Renal cortex interstitium (tissue), 11 donors: ENCODE data around the gene ZBTB45. TPM values are rescaled to one million over a fixed set of nuclear protein-coding genes. Genes with fewer than 3 reads are reported as not detected.
A peak's percentile ranks its signal among the peaks of the same experiment; 100 is the strongest.

ENCODE experiments used
- DNase-seq, 11 donors: peaks; one replicate each; pipeline ENCODE4 v3.0.0-alpha.2; 2013; ENCODE audit warnings: low read depth in 9 of 11, low spot score in 4 of 11; ENCODE audit errors: extremely low read depth in 1 of 11
- polyA plus RNA-seq, 3 donors: library from polyadenylated mRNA; unstranded; fragments of 120-200 nt; gene quantifications; one replicate each; pipeline ENCODE4 v1.2.1, GENCODE V29; 2013; ENCODE audit not compliant: insufficient read length in 3 of 3

The ZBTB45 gene
- polyA plus RNA-seq, 3 donors = 8.7 to 15.0 (median 14.4) TPM

GRCh38 chr19:58557221-58558065 is 37.8 kb upstream of the ZBTB45 start:
- no peak for DNase-seq

DNA sequence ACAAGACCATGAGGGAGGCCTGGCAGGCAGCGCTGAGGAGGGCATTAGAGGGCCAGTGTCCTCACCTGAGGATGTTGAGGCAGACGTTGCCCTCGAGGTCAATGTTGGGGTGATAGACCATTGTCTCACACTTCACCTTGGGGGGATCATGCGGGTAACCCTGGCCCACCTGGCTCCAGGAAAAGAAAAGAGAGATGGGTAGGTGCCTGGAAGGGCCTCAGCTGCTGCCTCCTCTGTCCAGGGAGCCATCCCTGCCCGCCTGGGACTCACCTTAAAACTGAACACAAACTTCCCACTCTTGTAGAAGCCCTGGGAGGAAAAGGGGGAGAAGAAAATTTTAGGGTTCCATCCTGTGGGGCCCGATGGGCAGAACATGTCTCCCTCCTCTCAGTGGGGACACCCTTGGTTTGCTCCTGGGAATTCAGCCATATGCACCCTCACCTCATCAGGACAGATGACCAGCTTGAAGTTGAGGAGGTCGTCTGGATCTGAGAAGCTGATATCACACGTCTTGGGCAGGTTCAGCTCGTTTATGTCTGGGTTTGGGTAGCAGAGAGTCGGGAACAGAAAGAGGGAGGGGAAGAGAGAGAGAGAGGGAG is 37.1 kb upstream of the ZBTB45 start:
- no peak for DNase-seq

DNA sequence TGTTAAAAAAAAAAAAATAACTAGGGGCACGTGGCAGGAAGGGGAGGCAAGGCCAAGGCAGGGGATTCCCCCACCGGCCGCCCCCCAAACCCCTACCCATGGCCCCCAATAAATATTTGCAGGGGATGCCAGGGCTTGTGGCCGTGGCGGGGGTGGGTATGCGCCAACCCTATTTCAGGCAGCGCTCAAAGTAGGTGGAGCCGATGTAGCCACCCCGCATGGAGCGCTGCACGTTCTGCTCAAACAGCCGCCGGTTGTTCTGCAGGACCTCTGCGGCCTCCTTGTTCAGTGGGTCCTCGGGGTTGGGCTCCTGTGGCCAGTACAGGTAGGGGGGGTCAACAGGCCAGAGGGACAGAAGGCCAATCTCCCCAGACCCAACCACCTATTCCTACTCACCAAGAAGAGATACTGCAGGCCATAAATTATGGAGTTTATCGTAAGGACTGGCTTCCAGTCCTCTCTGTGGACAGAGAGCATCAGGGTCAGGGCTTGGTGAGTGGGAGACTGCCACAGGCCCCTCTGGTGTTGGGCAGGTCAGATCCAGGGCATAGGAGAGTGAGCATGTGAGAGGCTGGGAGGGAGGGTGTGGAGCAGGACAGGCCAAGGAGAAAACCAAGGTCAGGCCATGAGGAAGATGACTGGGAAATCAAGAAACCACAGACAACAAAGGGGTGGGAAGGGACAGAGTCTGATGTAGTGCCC is 36.5 kb upstream of the ZBTB45 start:
- no peak for DNase-seq

DNA sequence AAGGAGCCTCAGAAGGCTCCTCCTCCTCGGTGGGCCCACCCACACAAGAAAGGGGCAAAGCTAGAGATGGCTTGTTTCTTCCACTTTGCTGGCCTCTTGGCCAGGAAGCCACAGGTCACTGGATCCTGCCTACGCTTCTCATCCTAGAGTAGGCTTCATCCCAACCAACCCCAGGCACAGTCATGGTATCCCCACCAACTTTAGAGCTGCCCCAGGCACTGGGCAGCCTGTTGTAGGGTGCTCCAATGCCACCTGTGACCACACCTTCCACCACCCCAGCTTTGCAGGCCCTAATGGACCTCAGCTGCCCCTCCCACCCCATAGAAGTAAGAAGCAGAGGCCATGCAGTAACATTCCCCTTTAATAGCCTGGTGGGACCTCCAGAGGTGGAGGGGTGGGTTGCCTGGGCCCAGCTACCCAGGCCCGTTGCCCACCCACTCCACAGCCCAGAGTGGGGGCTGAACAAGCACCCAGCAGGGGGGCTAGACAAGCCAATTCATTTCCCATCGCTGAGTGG is 35.8 kb upstream of the ZBTB45 start:
- no peak for DNase-seq

- peak in 10 of 11 donors; percentile 89 to 97 (median 96) for DNase-seq
Measured at GRCh38 chr19:58554494-58555368, 35.1 kb upstream of the ZBTB45 start, which contains the start of gene CHMP2A. TSS of gene CHMP2A (minus strand) at chr19:58555105. CDS start at chr19:58554212, 893 bp downstream.

DNA sequence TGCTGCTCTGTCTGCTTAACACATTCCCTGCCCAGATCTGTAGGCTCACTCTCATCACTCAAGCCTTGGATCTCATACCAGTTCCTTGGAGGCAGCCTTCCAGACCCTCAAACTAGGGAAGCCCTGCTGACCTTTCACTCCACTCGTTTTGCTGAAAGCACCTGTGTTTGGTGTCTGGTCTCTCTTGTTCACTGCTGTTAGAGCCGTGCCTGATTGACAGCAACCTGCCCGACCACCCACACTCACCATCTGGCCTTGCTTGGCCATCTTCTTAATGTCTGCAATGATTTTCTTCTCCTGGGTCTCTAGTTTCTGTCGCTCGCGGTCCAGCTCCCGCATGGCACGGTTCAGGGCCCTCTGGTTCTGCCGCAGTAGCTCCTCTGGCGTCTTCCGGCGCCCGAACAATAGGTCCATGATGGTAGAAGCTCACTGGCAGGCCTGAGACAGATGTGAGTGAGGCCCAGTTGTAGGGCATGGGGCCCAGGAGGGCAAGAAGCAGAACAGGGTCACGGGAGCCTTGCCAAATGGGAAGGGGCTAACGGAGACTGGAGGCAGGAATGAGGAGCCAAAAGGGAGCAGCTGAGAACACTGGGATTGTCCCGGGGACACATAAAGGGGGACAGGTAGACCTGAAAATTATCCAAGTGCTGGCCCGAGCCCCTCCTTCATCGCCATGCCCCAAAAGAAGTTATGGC is 34.3 kb upstream of the ZBTB45 start:
- no peak for DNase-seq

DNA sequence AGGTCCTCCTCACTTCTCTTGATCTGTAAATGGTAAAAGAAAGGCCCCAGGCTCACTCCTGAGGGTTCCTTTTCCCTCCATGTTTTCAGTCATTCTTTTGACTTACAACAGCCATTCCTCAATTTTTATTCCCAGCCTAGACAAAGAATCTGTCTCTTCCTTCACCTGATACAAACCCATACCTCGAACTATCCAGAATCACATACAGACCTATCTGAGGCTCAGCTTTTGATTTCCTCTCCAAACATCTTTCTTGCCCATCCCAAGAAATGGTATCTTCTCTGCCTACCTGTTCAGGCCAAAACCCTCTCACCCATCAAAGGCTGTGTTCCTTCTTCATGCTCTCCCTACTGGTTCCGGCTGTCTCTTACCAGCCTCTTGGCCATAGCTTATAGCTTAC is 33.0 kb upstream of the ZBTB45 start:
- no peak for DNase-seq

DNA sequence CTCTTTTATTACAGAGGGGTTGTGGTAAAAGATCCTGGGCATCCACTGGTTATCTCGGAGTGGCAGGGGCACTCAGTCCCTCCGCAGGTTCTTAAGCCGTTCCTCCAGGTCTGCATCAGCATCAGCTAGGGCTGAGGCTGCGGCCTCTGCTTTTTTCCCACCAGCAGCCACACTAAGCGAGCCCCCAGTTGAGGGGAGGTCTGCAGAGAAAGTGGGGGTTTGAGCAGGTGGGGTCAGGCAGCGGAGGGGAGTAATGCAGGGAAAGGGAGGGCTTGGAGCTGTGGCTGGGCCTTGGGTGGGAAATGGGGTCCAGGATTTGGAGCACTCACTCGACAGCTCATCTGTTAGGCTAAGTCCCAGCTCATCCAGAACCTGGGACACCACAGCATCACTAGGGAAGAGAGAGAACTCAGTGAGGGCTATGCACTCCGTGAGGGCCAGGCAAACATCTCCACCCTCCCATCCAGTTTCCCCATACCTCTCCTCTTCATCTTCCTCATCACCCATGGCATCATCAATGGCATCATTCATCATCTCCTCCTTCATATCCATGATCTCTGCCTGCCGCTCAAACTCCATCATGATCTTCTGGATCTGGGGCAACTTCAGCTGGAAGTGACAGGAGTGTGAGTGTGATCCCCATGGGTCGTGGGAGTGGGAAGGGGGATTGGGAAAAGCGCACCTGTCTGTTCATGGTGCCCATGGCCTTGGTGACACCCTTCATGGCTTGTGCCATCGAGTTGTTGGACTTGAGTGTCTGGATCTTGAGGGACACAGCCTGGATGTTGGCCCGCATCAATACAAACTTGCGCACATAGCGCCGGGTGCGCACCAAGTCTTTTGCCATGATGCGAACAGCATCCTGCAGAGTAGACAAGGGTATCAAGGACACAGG is 32.2 kb upstream of the ZBTB45 start:
- no peak for DNase-seq

DNA sequence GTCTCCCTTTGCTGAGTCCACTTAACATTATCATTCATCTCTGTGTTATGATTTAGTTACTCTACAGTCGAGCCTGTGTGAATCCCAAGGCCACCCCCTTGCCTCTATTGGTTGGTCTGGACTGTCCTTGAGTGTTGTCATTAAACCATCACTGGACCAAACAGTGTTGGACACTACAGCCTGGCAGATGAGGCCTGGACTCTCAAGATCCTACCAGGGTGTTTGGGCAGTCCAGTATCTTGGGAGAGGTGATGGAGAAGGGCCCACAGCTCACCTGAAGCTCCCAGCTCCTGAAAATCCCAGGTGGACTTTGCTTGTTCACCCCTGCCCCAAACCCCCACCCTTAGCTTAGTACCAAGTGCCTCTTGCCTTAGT is 31.5 kb upstream of the ZBTB45 start:
- DNase-seq = no peak

GRCh38 chr19:58550362-58551122 is 30.9 kb upstream of the ZBTB45 start:
- DNase-seq = no peak

- DNase-seq = no peak
Measured at GRCh38 chr19:58549664-58550361, 30.2 kb upstream of the ZBTB45 start.

DNA sequence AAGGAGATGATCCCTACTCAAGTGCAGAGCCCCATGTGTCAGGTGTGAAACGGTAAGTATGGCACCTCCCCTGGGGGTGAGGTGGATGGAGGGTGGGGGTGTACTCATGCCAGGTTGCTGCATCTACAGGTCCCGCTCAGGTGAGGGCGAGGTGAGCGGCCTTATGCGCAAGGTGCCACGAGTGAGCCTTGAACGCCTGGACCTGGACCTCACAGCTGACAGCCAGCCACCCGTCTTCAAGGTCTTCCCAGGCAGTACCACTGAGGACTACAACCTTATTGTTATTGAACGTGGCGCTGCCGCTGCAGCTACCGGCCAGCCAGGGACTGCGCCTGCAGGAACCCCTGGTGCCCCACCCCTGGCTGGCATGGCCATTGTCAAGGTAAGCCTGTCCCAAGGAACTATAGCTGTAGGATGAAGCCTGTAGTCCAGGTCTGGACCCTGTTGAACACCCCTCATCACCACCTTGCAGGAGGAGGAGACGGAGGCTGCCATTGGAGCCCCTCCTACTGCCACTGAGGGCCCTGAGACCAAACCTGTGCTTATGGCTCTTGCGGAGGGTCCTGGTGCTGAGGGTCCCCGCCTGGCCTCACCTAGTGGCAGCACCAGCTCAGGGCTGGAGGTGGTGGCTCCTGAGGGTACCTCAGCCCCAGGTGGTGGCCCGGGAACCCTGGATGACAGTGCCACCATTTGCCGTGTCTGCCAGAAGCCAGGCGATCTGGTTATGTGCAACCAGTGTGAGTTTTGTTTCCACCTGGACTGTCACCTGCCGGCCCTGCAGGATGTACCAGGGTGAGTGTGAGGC is 29.5 kb upstream of the ZBTB45 start:
- DNase-seq = no peak

- DNase-seq = no peak
Measured at GRCh38 chr19:58547323-58548312, 28.0 kb upstream of the ZBTB45 start.

- no peak for DNase-seq
Measured at GRCh38 chr19:58546019-58546530, 26.5 kb upstream of the ZBTB45 start.
